HG03103 (cell line): ENCODE results near the gene STK32C.
"Not testable (repeated sequence)": the region's sequence is repeated elsewhere in the genome, so short reads cannot be mapped to it uniquely, and the experiment has no call there.

Experiments
- ATAC-seq: cut with Tn5 transposase; IDR thresholded peaks from one replicate; pipeline ENCODE4 v1.9.1; 2021; ENCODE audit warnings: low read depth; ENCODE audit not compliant: unreplicated experiment

STK32C gene

DNA sequence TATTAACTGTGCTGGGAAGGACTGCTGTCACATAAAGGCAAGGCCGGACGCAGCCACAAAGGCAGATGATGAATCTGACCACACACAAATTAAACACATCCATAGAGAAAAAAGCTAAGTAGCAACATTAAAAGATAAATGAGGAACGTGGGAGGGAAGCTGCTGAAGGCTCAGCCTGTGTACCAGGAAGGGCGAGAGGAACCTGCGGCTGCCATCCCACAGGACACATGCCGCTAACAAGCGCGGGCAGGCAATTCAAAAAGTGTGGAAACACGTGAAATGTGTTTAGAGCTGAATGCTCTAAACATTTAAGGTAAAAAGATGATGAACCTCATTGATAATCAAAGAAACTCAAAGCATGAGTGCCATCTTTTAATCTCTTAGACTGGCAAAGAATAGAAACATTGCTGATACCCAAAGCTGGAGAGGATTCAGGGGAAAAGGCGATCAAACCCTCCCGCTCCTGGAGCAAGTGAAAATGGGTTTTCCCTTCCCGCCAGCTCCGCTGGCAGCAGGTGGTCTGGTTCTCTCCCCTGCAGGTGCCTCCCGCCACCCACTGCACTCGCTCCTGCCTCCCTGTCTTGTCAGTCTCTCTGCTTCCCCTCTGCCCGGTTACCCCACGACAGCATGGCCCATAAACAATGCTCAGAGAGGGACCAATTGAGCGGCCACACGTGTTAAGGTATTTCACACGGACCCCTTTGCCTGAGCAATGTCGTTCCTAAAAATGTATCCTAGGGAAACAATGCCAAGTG, 4.2 kb downstream of the STK32C start:
- no peak for ATAC-seq

DNA sequence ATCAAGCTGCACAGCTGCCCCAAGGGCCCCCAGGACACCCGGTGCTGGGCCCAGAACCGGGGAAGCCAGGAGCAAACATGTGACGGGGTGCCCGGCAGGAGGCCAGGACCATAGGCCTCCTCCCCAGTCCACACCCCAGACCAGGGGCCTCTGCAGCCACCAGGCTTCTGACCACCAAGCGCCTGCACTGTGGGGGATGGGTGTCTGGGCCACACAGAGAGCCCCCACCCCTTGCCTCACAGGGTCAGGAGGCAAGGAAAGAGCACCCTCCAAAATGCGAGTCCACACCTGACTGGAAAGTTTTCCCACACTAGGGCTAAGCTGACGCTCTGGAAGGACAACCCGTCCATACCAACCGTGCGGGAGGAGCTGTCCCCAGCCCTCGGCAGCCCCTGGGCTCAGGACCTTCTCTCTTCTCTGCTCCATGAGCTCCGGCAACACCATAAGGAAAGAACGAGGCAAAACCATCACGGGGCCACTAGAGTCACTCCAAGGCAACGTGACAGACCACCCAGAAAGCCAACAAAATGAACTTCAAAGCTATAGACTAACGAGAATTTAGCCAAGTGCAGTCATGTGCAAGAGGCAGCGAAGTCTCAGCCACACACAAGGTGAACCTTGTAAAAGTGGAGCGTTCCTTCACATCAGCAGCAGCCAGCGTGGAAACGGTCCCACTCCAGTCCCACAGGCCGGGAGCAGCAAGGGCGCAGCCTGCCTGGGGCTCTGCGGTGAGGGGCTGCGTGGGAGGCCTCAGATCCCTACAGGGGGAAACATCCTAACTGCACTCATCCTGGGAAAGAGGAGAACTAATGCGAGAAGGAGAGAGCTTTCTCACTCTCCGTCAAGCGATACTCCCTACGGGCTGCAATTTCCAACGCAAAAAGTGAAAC, 5.1 kb downstream of the STK32C start:
- no peak for ATAC-seq

DNA sequence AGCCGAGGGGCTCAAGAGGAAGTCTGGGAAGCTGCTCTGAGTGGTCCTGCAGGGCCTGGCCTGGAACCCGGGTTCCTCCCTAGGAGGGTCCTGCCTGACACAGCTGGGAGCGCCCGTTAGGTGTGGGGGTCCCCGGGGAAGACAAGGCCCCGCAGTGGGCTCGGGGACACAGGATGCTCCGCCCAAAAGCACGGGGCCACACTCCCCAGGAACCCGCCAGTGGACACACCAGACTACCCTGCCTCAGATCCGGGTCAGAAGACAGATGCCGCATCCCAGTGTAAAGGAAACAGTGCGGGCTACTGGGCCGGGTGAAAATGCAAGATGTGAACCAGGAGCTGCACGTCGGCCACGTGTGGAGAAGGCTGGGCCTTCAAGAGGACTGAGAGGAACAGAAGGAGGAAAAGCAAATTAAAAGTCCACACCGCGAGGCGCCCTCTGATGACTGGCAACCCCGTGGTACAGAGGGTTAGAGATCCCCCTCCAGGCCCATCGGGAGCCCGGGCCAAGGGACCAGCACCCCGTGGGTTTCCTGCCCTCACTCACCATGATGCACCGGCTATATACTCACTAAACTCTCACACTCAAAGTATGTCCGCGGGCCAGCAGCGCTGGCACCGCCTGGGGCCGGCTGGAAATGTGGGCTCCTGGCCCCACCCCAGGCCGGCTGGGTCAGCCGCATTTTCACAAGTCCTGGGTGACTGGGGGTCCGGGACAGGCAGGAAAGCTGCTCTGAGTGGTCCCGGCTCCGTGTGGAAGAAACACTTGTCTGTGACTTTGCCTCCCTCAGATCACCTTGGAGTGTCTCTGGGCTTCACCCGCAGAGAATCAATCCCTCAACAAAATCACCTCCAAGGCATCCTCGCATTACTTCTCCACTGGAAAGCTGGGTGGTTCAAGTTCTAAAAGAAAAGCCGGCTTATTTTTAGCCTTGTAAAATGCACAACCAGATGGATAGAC, 6.1 kb downstream of the STK32C start:
- ATAC-seq, result no peak

DNA sequence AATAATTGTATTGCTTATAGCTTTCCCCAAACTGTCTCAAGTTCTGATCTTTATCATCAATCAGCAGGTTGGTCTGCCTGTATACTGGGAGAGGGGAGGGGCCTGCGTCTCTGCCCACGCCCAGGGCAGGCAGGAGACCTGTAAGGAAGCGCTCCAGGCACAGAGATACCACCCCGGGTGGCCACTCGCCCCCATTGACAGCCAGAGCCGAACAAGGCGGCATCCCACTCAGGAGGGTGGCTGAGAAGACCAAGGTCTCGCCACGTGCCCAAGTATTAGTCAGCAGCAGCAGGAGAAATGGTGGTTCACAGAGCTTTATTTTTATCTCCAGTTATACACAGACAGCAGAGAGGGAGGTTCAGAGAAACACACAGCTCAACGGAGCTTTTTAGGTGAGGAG, 7.2 kb downstream of the STK32C start:
- ATAC-seq, result no peak

DNA sequence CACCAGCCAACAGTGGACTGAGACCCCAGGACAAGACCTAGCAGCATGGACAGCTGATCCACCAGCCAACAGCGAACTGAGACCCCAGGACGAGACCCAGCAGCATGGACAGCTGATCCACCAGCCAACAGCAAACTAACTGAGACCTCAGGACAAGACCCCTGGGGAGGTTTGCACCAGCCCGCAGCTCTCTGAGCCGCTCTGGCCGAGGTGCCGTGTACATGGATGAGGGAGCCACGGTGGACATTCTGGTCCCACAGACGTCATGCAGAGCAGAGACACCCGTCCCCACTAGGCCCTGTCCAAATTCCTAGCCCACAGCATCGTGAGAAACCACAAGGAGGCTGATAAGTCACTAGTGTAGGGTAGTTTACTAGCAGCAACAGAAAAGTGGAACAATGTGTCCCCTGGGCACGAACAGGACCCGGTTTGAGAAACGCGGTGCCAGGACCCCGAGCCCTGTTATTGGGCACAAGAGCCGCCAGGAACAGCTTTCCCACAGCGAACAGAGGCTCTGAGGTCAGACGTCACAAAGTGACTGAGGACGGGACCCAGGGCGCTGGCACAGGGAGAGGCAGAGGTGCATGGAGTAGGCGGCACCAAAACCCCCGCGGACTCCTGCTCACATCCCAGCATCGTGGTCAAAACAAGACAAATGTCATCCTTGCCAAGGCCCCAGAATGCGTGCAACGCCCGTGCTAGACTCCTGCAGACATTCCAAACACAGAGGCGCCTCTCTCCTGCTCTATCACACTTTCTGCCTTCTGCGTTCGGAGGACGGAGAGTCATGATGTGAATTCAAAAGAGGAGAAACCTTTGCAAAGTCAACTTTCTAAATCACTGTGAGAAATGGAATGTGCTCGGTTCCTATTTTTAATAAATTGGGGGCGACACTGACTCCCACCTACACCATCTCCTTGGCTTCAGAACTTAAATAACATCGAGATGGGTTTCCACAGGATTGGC, 8.1 kb downstream of the STK32C start:
- ATAC-seq, result no peak

DNA sequence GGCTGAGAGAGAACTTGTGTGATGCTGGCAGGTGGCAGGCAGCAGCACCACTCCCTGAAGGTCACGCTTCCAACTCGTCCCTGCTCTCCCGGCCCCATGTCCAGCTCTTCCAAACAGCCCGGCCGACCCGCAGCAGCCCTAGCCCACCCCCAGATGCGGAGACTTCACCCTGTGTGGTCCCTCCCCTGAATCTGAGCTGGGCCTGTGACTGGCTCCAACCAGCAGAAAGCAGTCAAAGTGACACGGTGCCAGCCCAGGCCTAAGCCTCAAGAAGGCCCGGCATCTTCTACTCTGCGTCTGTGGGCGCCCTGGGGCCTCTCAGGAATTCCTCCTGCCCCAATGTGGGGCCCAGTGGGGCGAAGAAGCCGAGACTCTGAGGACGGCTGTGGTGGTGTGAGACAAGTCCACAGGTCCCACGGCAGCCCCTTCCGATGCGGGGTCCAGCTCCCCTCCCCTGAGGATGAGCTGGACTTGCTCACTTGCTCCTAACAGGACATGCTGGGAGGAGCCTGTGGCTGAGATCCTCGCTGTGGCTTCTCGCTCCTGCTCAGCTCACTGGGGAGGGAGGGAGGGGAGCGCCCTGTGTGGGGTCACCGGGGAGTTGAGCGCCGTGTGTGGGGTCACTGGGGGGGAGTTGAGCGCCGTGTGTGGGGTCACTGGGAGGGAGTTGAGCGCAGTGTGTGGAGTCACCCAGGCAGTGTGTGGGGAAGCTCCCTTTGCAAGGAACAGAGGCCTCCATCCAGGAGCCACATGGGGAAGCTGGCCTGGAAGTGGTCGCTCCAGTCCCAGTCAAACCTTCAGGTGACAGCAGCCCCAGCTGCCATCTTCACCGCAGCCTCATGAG, 9.5 kb downstream of the STK32C start:
- no peak for ATAC-seq

DNA sequence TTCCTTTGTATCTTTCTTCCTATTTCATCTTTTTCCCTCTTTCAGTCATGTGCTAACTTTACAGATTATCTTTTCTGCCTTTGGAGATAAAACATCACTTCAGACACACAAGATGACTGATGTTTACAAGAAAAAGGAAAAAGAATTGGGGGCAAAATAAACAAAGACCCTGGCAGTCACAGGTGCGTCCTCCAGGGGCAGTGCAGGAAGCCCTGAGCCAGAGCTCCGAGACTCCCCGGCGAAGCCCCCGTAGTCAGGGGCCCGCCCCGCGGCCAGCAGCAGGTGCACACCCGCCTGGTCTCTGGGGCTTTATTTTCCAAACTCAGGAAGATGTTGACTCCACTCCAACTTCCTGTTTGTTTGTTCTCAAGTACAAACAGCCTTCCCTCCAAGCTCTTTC, 10.2 kb downstream of the STK32C start:
- ATAC-seq, result no peak

DNA sequence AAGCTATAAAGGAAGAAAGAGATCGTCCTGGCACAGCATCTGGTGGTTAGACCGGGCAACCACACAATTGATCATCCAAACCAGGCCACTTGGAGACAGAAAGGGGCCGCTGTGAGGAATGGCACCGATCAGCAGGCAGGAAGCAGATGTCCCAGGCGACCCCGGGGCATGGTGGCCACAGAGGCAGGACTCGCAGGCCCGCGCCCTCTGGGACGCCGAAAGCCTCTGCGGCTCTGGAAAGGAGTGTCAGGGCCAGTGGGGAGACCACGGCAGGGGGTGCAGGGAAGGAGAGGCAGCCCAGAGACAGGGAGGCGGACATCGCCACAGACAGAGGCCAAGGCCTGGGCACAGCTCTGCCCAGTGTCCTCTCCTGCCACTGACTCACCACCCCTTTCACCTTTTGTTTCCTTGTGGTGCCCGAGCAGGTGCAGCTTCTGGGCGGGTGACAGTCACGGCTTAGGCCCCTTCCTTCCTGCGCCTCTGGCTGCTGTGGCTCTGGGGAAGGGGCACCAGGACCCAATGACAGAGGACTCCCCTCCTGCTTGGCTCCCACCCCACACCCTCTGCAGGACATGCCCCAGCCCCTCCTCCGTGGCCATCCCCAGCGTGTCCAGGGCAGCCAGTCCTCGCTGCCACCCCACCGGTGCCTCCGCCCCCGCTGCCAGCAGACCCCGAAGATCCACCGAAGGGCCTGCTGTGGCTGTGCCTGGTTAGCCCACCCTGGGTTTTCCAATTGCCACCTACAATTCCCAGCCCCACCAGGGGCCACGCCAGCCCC, 10.9 kb downstream of the STK32C start:
- no peak for ATAC-seq

DNA sequence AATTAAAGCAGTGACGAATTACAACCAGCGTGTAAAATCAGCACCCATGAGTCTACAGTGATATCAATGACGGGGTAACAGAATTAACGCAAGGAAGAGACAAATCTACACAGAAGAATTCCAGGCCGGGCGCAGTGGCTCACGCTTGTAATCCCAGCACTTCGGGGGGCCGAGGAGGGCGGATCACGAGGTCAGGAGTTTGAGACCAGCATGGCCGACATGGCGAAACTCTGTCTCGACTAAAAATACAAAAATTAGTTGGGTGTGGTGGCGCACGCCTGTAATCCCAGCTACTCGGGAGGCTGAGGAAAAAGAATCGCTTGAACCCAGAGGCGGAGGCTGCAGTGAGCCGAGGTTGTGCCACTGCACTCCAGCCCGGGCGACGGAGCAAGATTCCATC, 12.3 kb downstream of the STK32C start:
- ATAC-seq, result not testable (repeated sequence)

DNA sequence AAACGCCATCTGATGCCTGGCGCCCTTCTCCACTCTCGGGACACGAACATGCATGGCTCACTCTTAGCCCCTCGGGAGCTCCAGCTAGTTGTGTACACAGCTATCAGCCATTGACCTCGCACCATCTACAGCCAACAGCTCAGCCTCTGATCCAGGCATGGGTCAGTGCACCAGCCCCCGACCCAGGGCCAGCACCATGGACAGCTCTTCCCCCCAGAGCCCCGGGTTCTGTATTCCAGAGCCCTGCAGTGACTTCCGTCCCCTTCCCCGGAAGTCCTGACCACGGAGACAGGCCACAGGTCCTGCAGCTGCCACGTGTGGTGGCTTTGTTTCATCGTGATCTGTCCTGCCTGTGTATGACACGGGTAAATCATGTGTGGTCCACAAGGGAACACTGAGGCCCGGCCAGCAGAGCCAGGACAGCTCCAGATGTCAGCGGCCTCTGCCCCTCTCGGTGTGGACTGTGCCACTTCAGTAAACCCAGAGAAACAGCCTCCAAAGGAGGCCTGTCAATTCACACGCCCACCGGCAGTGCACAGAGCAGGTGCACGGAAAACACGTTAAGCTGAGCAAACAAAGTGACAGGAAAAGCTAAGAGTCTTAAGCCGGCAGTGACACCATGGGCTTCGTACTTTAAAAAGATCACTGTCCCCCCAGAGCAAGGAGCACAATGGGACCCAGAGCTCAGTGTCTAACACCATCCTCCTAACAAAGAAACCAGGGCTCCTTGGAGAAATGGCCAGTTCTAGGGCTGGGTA, 13.0 kb downstream of the STK32C start:
- no peak for ATAC-seq

DNA sequence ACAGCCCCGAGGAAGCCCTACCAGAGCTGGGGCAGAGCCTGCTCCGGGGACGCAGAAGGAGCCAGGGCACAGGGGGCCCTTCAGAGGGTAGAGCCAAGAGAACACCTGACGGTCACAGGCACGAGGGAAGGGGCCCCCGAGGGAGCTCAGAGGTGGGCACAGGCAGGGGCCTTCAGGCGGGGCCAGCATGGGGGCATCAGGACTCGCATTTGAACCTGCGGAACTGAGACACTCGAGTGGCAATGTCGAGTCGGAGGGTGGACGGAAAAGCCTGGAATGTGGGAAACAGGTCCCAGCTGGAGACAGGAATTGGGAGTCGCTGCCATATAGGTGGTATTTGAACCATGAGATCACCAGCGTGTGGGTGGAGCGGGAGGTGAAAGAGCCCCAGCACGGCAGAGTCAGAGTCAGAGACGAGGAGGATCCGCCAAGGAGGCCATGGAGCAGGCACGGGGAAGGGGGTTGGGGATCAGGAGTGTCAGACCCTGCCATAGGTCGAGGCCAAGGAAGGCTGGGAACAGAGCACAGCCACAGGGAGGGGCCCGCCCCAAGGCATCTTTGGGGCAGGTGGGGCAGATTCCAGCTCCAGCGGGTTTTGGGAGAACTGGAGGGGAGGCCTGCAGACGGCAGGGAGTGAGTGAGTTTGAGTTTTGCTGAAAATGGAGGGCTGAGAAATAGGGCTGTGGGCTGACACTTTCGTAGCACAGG, 13.8 kb downstream of the STK32C start:
- ATAC-seq, result no peak

DNA sequence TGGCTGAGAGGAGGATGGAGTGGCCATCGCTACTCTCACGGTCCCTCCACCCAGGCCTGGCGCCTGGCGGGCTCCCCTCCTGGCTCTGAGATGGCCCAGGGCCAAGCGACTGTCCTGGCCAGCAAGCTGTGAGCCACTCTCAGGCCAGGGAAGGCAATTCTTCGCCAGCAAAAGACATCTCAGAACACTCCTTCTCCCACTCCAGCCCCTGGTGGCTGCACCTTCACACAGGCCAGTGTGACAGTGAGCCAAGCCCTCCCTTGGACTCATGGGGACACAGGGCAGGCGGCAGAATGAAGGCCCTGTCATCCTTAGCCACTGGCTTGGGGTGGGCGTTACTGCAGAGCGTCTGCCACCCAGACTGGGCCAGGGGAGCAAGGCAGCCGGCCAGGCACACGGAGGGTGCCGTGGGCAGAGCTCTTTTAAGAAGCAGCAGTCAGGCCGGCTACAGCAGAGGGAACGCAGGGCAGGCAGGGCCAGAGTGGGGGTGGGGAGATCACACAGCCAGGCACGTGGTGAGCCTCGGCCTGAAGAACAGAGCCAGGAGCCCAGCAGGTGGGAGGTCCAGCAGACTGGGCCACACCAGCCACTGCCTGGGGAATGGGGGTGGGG, 14.4 kb downstream of the STK32C start:
- no peak for ATAC-seq

DNA sequence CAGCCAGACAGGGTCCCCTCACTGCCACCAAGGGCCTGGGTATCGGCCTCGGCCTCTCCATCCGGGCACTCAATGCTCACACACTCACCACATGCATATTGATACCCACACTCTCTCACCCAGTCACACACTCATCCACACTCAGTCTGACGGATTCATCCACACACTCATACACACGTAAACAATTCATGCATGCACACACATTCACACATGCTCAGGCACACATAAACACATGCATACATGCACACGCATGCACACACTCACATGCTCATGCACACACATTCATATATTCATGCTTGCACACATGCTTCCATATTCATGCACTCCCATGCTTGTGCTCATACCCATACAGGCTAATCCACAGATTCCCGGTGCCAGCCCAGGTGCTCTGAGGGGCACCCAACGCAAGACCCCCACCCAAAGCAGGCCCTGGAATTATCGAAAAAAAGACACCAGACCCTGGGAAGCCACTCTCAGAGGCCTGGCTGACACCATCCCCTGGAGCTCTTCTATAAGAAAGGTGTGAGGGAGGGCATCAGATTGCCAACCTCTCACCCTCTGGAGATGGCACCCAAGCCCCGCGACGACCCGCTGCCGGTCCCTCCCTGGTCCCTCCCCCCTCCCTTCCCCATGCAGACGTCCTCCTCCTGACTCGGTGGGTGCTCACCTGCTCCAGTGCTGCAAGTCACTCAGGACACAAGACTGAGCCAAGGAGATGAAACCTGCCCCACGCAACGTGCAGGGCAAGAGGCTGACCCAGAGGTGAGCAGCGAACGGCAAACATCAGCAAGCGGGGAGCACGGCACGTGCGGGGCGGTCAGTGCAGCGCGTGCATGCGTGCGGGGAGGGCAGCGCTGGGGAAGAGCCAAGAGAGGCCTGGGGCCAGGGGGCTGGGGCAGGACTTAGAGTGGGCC, 15.2 kb downstream of the STK32C start:
- ATAC-seq, result no peak

DNA sequence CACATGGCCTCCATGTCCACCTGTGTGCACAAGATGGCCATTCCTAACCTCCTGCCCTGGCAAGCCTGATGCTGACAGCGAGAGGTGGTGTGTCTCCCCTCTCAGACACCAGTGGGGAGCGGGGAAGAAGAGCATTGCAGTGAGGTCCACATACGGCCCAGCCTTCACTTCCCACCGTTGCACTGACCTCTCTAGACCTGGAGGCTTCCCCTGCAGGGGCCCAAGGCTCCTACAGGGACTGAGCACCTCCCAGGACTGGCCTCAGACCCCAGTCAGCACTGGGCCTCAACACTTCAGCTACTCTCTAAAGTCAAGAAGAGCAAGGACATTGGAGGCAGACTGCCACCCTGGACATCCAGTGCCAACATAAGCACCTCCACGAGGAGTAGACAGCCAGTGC, 15.9 kb downstream of the STK32C start:
- ATAC-seq, result no peak

DNA sequence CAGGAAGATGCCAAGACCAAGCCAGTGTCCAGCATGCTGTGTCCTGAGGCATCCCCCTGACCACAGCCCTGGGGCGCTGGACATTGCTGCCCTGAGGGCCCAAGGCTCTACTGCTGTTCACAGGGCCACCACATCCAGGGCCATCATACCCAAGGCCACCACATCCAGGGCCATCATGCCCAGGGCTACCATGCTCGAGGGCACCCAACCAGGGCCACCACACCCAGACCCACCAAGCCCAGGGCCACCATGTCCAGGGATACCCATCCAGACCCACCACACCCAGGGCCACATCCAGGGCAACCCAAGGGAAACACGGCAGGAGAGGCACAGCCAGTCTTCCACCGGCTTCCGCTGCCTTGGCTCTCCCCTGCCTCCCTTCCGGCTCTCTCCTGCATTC, 17.1 kb downstream of the STK32C start:
- no peak for ATAC-seq
